WTC11 (cell line): ENCODE data around the gene HDAC10. TPM values are rescaled to one million over a fixed set of nuclear protein-coding genes. Genes with fewer than 3 reads are reported as not detected.

Experiments
- ATAC-seq: fragments of 200-7000 bp; cut with Tn5 transposase; 2 replicates; pipeline ENCODE4 v1.10.0; 2021; ENCODE audit warnings: mild to moderate bottlenecking, moderate library complexity
- CTCF ChIA-PET: fragments of 300-600 bp; sonication (Branson Sonifier 250); formaldehyde crosslinking; loops from one replicate; lab custom pipeline; 2021; ENCODE audit warnings: antibody characterized with exemption; lab: Charles Lee
- POLR2A ChIA-PET: fragments of 350-600 bp; sonication (Branson Sonifier 250); formaldehyde crosslinking; loops from one replicate; lab custom pipeline; 2021; ENCODE audit warnings: antibody characterized with exemption; lab: Charles Lee
- DNase-seq: peaks from one replicate; pipeline ENCODE4 v3.0.0; 2021; ENCODE audit warnings: low spot score
- H3K27ac Mint-ChIP-seq: 2 replicates; pipeline ENCODE4 v1.8.0; 2021; ENCODE audit warnings: mixed read lengths
- H3K27me3 Mint-ChIP-seq: 2 replicates; pipeline ENCODE4 v1.8.0; 2021; ENCODE audit warnings: low read depth, mild to moderate bottlenecking, moderate library complexity, mixed read lengths
- H3K36me3 Mint-ChIP-seq: 2 replicates; pipeline ENCODE4 v1.8.0; 2021; ENCODE audit warnings: mixed read lengths
- H3K4me1 Mint-ChIP-seq: 2 replicates; pipeline ENCODE4 v1.8.0; 2022; ENCODE audit warnings: mixed read lengths
- H3K4me3 Mint-ChIP-seq: 2 replicates; pipeline ENCODE4 v1.8.0; 2021; ENCODE audit warnings: mild to moderate bottlenecking, moderate library complexity, mixed read lengths
- H3K9me3 Mint-ChIP-seq: 2 replicates; pipeline ENCODE4 v1.8.0; 2021; ENCODE audit warnings: mixed read lengths
- ATF1 ChIP-seq: sonication (generic); formaldehyde crosslinking; IDR thresholded peaks from 2 replicates; pipeline ENCODE4 v1.8.1; 2023; ENCODE audit warnings: mild to moderate bottlenecking, moderate library complexity, missing genetic modification reagents
- ATF2 ChIP-seq: sonication (generic); formaldehyde crosslinking; IDR thresholded peaks from 2 replicates; pipeline ENCODE4 v1.8.1; 2022; ENCODE audit warnings: low read depth, missing genetic modification reagents, borderline replicate concordance
- CREM ChIP-seq: sonication (generic); formaldehyde crosslinking; IDR thresholded peaks from 2 replicates; pipeline ENCODE4 v1.8.1; 2022; ENCODE audit warnings: mild to moderate bottlenecking, missing genetic modification reagents, moderate library complexity
- FOXP4 ChIP-seq: sonication (generic); formaldehyde crosslinking; IDR thresholded peaks from 2 replicates; pipeline ENCODE4 v1.8.0; 2022; ENCODE audit warnings: mild to moderate bottlenecking, missing genetic modification reagents
- GTF2I ChIP-seq: fragments of 250-450 bp; sonication (Bioruptor Pico); conservative IDR thresholded peaks from 2 replicates; pipeline ENCODE4 v1.4.0; 2021; ENCODE audit warnings: mild to moderate bottlenecking
- HMGA2 ChIP-seq: fragments of 250-450 bp; sonication (Bioruptor Pico); IDR thresholded peaks from 2 replicates; pipeline ENCODE4 v1.4.0; 2021; ENCODE audit warnings: mild to moderate bottlenecking, moderate library complexity
- JUN ChIP-seq: sonication (generic); formaldehyde crosslinking; IDR thresholded peaks from 2 replicates; pipeline ENCODE4 v1.8.0; 2023; ENCODE audit warnings: mild to moderate bottlenecking, missing genetic modification reagents
- KAT7 ChIP-seq: sonication (generic); formaldehyde crosslinking; IDR thresholded peaks from 2 replicates; pipeline ENCODE4 v1.8.1; 2023; ENCODE audit warnings: missing genetic modification reagents, mild to moderate bottlenecking, borderline replicate concordance
- MYBL2 ChIP-seq: sonication (generic); formaldehyde crosslinking; IDR thresholded peaks from 2 replicates; pipeline ENCODE4 v1.8.1; 2023; ENCODE audit warnings: mild to moderate bottlenecking, moderate library complexity, missing genetic modification reagents
- NR3C1 ChIP-seq: sonication (generic); formaldehyde crosslinking; conservative IDR thresholded peaks from 2 replicates; pipeline ENCODE4 v1.8.1; 2023; ENCODE audit warnings: low read depth, mild to moderate bottlenecking, missing genetic modification reagents
- PREB ChIP-seq: sonication (generic); formaldehyde crosslinking; IDR thresholded peaks from 2 replicates; pipeline ENCODE4 v1.8.1; 2022; ENCODE audit warnings: mild to moderate bottlenecking, missing genetic modification reagents, moderate library complexity, borderline replicate concordance
- RELA ChIP-seq: sonication (generic); formaldehyde crosslinking; IDR thresholded peaks from 2 replicates; pipeline ENCODE4 v1.8.1; 2022; ENCODE audit warnings: missing genetic modification reagents, mild to moderate bottlenecking, borderline replicate concordance
- ZNF121 ChIP-seq: sonication (generic); formaldehyde crosslinking; IDR thresholded peaks from 2 replicates; pipeline ENCODE4 v1.8.0; 2023; ENCODE audit warnings: missing genetic modification reagents
- ZNF138 ChIP-seq: sonication (generic); formaldehyde crosslinking; conservative IDR thresholded peaks from 2 replicates; pipeline ENCODE4 v1.8.1; 2022; ENCODE audit warnings: mild to moderate bottlenecking, moderate library complexity, missing genetic modification reagents
- ZNF219 ChIP-seq: sonication (generic); formaldehyde crosslinking; IDR thresholded peaks from 2 replicates; pipeline ENCODE4 v1.8.0; 2023; ENCODE audit warnings: missing genetic modification reagents, mild to moderate bottlenecking, borderline replicate concordance
- ZNF281 ChIP-seq: sonication (generic); formaldehyde crosslinking; IDR thresholded peaks from 2 replicates; pipeline ENCODE4 v1.8.0; 2023; ENCODE audit warnings: mild to moderate bottlenecking, missing genetic modification reagents
- ZNF416 ChIP-seq: fragments of 250-450 bp; sonication (Bioruptor Pico); IDR thresholded peaks from 2 replicates; pipeline ENCODE4 v1.9.0; 2021; ENCODE audit warnings: mild to moderate bottlenecking, inconsistent platforms
- ZNF423 ChIP-seq: fragments of 250-450 bp; sonication (Bioruptor Pico); IDR thresholded peaks from 2 replicates; pipeline ENCODE4 v2.1.2; 2022; ENCODE audit warnings: mild to moderate bottlenecking, moderate library complexity
- ZNF512 ChIP-seq: sonication (generic); formaldehyde crosslinking; IDR thresholded peaks from 2 replicates; pipeline ENCODE4 v1.8.1; 2022; ENCODE audit warnings: missing genetic modification reagents, borderline replicate concordance
- total RNA-seq: library from RNA; stranded (reverse); gene quantifications from 3 replicates; pipeline ENCODE4 v1.2.3, GENCODE V29; 2021

The HDAC10 gene
- total RNA-seq, 1 experiment from 2014 or later, result 40.9 TPM

- TF ChIP-seq FOXP4 (CRISPR knock-in tag) (peak; percentile 91), ZNF512 (CRISPR knock-in tag) (no peak), ZNF138 (CRISPR knock-in tag) (no peak; the same call in 1 of the 2 replicates), ATF2 (no peak), ZNF416 (CRISPR knock-in tag) (no peak), RELA (CRISPR knock-in tag) (no peak), HMGA2 (CRISPR knock-in tag) (no peak), KAT7 (no peak), ZNF423 (CRISPR knock-in tag) (no peak), GTF2I (CRISPR knock-in tag) (no peak), ZNF281 (CRISPR knock-in tag) (no peak), ZNF219 (CRISPR knock-in tag) (no peak), ZNF121 (CRISPR knock-in tag) (no peak), JUN (CRISPR knock-in tag) (no peak; the same call in 1 of the 2 replicates), MYBL2 (CRISPR knock-in tag) (no peak)
Observed at GRCh38 chr22:50244420-50245213, 6.4 kb downstream of the HDAC10 start, which contains the start of gene TUBGCP6 (continued).

- CTCF ChIA-PET, result interaction anchor here (0.7 to 1.1 kb wide), 6 partner anchors 9 to 97 kb away, joined by 3 to 5 read pairs (median 3); partner anchors contain the start of gene PLXNB2
- 0 out of 2 replicates have a peak, but pooled peaks cover 2% of the 10 kb centered on the region for H3K36me3 Mint-ChIP-seq
- ATAC-seq (no peak; the same call in 1 of the 2 replicates), DNase-seq (no peak)
- POLR2A ChIA-PET, result no interaction called here
- no peaks in the 10 kb centered on the region for H3K27me3 Mint-ChIP-seq
- peak overlapping the region; percentile 99; the same call in 1 of the 2 replicates for H3K27ac Mint-ChIP-seq
- H3K4me1 Mint-ChIP-seq, result peaks cover 16% of the 10 kb centered on the region
- peak overlapping the region; percentile 99 for H3K4me3 Mint-ChIP-seq
- no peak for TF ChIP-seq ATF1 (CRISPR knock-in tag)
- TF ChIP-seq PREB, result no peak
- no peak for TF ChIP-seq NR3C1 (CRISPR knock-in tag)
- no peak for TF ChIP-seq KAT7
- no peak for TF ChIP-seq CREM (CRISPR knock-in tag)
- H3K9me3 Mint-ChIP-seq, result no peaks in the 10 kb centered on the region
Observed at GRCh38 chr22:50243685-50244419, 7.2 kb downstream of the HDAC10 start.
